Suprapubic skin (tissue), 4 donors: ENCODE data around the gene AMBP. TPM values are rescaled to one million over a fixed set of nuclear protein-coding genes. Genes with fewer than 3 reads are reported as not detected.

Source experiments
- DNase-seq, 2 donors: peaks; one replicate each; pipeline ENCODE4 v3.0.0-alpha.2; 2019; ENCODE audit warnings: low spot score in 2 of 2
- H3K27ac ChIP-seq: fragments of 200-600 bp; sonication (generic); one replicate; pipeline ENCODE4 v1.5.1; 2019
- H3K27me3 ChIP-seq: fragments of 200-600 bp; sonication (generic); one replicate; pipeline ENCODE4 v1.5.1; 2019
- H3K36me3 ChIP-seq: fragments of 200-600 bp; sonication (generic); one replicate; pipeline ENCODE4 v1.5.1; 2019
- H3K4me1 ChIP-seq: fragments of 200-600 bp; sonication (generic); one replicate; pipeline ENCODE4 v1.5.1; 2019
- H3K4me3 ChIP-seq: fragments of 200-600 bp; sonication (generic); one replicate; pipeline ENCODE4 v1.5.1; 2019; ENCODE audit warnings: mild to moderate bottlenecking
- H3K9me3 ChIP-seq: fragments of 200-600 bp; sonication (generic); one replicate; pipeline ENCODE4 v1.5.1; 2019
- EP300 ChIP-seq: sonication (generic); formaldehyde crosslinking; IDR thresholded peaks from one replicate; pipeline ENCODE4 v1.6.1; 2017; ENCODE audit warnings: antibody characterized with exemption
- POLR2A ChIP-seq, 2 donors: fragments of 450-650 bp; IDR thresholded peaks; one replicate each; pipeline ENCODE4 v1.6.1; 2017; ENCODE audit warnings: antibody characterized with exemption in 2 of 2, mild to moderate bottlenecking in 2 of 2, moderate library complexity in 2 of 2
- POLR2AphosphoS5 ChIP-seq, 3 donors: sonication (generic); formaldehyde crosslinking; IDR thresholded peaks; one replicate each; pipeline ENCODE4 v1.6.1; 2017; ENCODE audit warnings: antibody characterized with exemption in 3 of 3
- WGBS: methylation state at CpG from one replicate; pipeline ENCODE4 v1.1.5; 2018; 5-methylcytosine and 5-hydroxymethylcytosine counted together
- total RNA-seq, 4 donors: library from RNA; depleted of rRNA; stranded (reverse); fragments of >200 nt; gene quantifications; one replicate each; pipeline ENCODE4 v1.1.0, GENCODE V29; 2016
- TF ChIP-seq, protein P1 (sequence below), 2 donors: fragments of 200-600 bp in 1 of 2; fragments of 450-650 bp in 1 of 2; sonication (generic) in 1 of 2; IDR thresholded peaks; one replicate each; pipeline ENCODE4 v1.5.1; 2016 to 2019; ENCODE audit warnings: antibody characterized with exemption in 2 of 2, mild to moderate bottlenecking in 1 of 2, moderate library complexity in 1 of 2

The AMBP gene
- total RNA-seq, 4 donors from 2014 or later: 3.6 TPM; not detected in 3

DNA sequence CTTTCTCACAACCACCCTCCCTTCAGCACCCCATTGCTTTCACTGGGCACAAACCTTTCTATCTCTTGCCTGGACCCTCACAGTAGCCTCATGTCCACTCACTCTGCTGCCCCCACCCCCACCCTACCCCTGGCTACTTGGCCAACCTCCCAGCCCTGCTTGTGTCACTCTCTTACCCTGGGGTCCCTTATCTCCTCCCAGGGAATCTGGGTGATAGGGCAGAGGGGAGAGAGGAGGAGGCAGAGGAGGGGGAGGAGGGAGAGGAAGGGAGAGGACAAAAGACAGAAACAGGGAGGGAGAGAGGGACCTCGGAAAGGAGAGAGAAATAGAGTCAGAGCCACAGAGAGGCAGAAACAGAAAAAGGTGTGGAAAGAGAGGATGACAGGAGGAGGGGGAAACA lies 46.0 kb upstream of the AMBP start:
- peaks cover 5% of the 10 kb centered on the region for H3K9me3 ChIP-seq
- WGBS: 56% methylated on average over 1 of the region's 1 CpG
- TF ChIP-seq, protein P1, sequence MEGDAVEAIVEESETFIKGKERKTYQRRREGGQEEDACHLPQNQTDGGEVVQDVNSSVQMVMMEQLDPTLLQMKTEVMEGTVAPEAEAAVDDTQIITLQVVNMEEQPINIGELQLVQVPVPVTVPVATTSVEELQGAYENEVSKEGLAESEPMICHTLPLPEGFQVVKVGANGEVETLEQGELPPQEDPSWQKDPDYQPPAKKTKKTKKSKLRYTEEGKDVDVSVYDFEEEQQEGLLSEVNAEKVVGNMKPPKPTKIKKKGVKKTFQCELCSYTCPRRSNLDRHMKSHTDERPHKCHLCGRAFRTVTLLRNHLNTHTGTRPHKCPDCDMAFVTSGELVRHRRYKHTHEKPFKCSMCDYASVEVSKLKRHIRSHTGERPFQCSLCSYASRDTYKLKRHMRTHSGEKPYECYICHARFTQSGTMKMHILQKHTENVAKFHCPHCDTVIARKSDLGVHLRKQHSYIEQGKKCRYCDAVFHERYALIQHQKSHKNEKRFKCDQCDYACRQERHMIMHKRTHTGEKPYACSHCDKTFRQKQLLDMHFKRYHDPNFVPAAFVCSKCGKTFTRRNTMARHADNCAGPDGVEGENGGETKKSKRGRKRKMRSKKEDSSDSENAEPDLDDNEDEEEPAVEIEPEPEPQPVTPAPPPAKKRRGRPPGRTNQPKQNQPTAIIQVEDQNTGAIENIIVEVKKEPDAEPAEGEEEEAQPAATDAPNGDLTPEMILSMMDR (IDR thresholded peaks at IDR 0.05): no peak
- TF ChIP-seq POLR2A (IDR thresholded peaks at IDR 0.05) (no peak), EP300 (no peak), POLR2AphosphoS5 (IDR thresholded peaks at IDR 0.05) (no peak)

DNA sequence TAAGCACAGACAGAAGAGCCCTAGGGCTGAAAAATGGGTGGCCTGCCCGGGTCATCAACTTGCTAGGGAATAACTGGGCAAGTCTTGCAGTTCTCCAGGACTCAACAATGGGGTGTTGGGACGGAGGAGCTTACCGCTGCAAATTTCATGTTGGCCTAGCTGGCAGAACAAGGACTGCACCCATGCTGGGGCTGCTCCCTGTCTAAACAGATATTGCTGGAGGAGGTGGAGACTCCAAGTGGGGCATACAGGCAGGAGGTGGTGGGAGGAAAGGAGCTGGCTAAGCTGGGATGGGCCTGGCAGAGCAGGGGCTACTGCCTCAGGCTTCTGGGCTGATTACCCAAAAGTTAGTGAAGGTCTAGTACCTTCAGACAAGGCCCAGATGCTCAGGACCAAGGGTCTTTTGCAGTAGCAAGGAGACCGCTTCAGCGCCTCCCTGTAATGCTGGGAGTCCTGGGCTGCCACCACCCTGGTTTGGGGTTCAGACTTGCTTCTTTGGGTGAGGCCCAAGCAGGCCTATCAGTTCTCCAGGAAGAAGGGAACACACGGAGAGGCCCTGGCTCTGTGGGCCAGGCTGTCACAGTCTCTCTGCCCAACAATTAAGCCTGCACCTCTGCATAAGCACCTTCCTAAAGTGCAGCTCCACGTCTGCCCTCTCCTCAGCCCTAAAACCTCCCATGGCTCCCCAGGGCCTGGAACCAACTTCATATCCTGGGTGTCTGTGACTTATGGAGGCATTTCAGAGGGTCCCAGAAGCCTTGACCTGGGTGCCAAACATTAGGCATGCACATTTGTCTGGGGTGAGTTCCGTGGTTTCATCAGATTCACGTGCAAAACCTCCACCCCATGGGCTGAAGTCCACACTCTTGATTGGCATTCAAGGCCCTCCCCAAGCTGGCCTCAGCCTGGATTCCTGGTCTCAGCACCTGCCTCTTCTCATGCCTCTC lies 45.2 kb upstream of the AMBP start:
- no peaks in the 10 kb centered on the region for H3K4me1 ChIP-seq
- peak in 1 of 2 donors; percentile 37 for DNase-seq
- no peaks in the 10 kb centered on the region for H3K36me3 ChIP-seq
- peaks cover 4% of the 10 kb centered on the region for H3K27me3 ChIP-seq
- H3K4me3 ChIP-seq: no peak overlapping the region
- TF ChIP-seq, protein P1 (IDR thresholded peaks at IDR 0.05): no peak
- TF ChIP-seq POLR2A (IDR thresholded peaks at IDR 0.05) (no peak), POLR2AphosphoS5 (IDR thresholded peaks at IDR 0.05) (no peak), EP300 (no peak)
- no peak overlapping the region for H3K27ac ChIP-seq
- 85% methylated on average over 9 of the region's 9 CpGs for WGBS
- H3K9me3 ChIP-seq: peaks cover 5% of the 10 kb centered on the region

More for the DNA sequence above, 46.0 kb upstream of the AMBP start:
- Histone ChIP-seq H3K27ac (no peak overlapping the region), H3K36me3 (no peaks in the 10 kb centered on the region), H3K4me3 (no peak overlapping the region), H3K4me1 (no peaks in the 10 kb centered on the region), H3K27me3 (no peaks in the 10 kb centered on the region)
- no peak for DNase-seq

DNA sequence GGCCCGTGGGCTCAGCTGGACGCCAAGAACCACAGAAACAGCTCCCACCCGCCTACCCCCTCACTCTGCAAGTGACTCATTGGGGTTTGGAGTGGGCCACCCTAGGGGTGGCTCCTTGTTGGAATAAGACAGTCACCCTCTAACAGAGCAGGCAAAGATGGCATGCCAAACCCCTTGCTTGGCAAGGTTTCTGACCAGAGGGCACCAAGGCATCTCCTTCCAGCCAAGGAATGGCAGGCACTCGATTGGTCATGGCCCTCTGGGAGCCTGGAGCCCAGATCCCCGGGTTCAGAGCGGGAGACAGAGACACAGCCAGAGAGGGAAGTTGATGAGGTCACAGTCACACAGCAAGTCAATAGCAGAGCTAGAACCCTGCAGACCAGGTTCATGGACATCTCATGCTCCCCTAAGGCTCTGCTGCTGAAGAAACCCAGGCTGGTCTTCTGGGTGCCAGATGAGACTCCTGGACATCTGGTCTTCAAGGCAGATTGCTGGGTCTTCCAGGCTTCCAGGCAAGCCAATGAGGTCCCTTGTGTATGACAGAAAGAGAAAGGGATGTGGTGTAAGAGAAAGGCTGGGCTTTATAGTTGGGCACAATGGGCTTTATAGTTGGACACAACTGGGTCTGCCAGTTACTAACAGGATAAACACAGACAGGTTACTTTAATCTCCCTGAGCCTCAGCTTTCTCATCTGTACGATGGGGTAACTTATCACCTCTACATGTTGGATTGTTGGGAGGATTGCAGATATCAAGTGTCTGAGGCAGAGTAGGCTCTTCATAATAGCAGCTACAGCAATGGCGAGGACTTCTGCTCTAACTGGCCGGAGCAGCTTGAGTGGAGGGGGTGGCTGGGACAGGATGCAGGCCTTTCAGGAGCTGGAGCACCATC lies 44.3 kb upstream of the AMBP start:
- DNase-seq: no peak
- no peak for TF ChIP-seq POLR2AphosphoS5 (IDR thresholded peaks at IDR 0.05)
- TF ChIP-seq, protein P1 (IDR thresholded peaks at IDR 0.05): no peak
- no peak for TF ChIP-seq EP300
- no peak for TF ChIP-seq POLR2A (IDR thresholded peaks at IDR 0.05)
- Histone ChIP-seq H3K9me3 (peaks cover under 1% of the 10 kb centered on the region), H3K27me3 (peaks cover 4% of the 10 kb centered on the region), H3K4me3 (no peak overlapping the region), H3K4me1 (no peaks in the 10 kb centered on the region), H3K36me3 (no peaks in the 10 kb centered on the region), H3K27ac (no peak overlapping the region)
- 69% methylated on average over 5 of the region's 9 CpGs for WGBS

DNA sequence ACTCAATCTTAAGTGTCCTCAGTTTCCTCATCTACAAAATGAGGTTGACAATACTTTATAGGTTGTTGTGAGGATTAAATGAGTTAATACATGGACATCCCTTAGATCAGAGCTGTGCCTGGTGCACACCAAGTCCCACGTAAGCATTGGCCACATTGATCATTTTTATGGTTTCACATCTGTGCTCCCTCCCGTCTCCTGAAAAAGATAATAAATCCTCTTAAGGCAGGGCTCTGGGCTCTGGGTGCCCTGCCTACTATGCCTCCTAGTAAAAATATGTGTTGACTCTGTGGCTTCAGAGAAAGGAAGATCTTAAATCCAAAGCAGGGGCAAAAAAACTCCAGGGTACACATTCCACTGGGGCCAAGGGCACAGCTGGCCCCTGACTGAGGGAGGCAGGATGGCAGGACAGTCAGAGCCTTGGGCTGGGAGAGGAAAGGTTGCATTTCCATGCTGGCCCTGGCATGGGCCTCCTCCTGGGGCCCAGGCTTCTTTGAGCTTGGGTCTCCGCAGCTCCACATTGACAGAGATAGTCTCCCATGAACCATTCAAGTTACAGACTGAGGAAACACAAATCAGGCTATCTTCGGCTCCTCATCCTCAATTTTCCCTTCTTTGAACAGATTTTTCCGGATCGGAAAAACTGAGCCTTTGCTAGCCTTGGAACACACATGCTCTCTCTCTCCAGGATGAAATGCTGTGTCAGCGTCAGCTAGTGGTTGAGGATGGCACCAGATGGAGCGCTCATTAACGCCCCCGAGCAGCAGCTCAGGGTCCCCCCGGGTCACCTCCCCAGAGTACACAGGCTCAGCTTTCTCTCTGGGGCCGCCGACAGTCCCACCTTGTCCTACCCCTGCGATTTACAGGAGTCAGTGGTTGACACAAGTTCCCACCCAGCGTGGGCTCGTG lies 43.4 kb upstream of the AMBP start:
- no peaks in the 10 kb centered on the region for H3K36me3 ChIP-seq
- no peaks in the 10 kb centered on the region for H3K9me3 ChIP-seq
- DNase-seq: no peak
- peaks cover 4% of the 10 kb centered on the region for H3K27me3 ChIP-seq
- TF ChIP-seq POLR2A (IDR thresholded peaks at IDR 0.05) (no peak), POLR2AphosphoS5 (IDR thresholded peaks at IDR 0.05) (no peak), EP300 (no peak)
- TF ChIP-seq, protein P1 (IDR thresholded peaks at IDR 0.05): no peak
- H3K4me1 ChIP-seq: no peaks in the 10 kb centered on the region
- WGBS: 64% methylated on average over 10 of the region's 16 CpGs
- H3K27ac ChIP-seq: no peak overlapping the region
- no peak overlapping the region for H3K4me3 ChIP-seq
